Measurements from ENCODE around the gene HSPA14. TPM values are rescaled to one million over a fixed set of nuclear protein-coding genes. Genes with fewer than 3 reads are reported as not detected.

Gene HSPA14
- total and polyA plus RNA-seq, 2 of the 8 experiments (the other 6 are each of a cell fraction or from before 2014, with no cell fraction given) = 20.5 to 36.4 TPM

GRCh38 chr10:14879124-14879927 is 41.2 kb downstream of the HSPA14 start:
- Histone ChIP-seq H3K79me2 (ENCODE audit: control insufficient read depth in 1 of 2, insufficient read depth in 2 of 2, low read length in 2 of 2) (peaks cover 13 to 58% of the 10 kb centered on the region in 2 experiments), H2AFZ (ENCODE audit: low read length) (no peak overlapping the region), H2BK5ac (ENCODE audit: low read depth, low read length) (peak overlapping the region; percentile 48; the same call in 1 of the 2 replicates), H3K4me2 (ENCODE audit: insufficient read depth in 1 of 2, low read depth in 2 of 2, low read length in 2 of 2) (peak overlapping the region; percentile 68 to 80), H3K18ac (ENCODE audit: extremely low read depth, low read length) (peak overlapping the region; percentile 54; the same call in 1 of the 2 replicates), H3K9me3 (ENCODE audit: insufficient read depth in 2 of 2, low read depth in 1 of 2, low read length in 1 of 2) (no peaks in the 10 kb centered on the region), H3K27me3 (replicated peaks in 1 of 4; ENCODE audit: control insufficient read depth in 3 of 4, extremely low read depth in 1 of 4, insufficient read depth in 3 of 4, low read length in 3 of 4) (no peaks in the 10 kb centered on the region), H3K23ac (ENCODE audit: insufficient read length) (no peak overlapping the region), H3K9ac (replicated peaks in 1 of 4; ENCODE audit: extremely low read depth in 1 of 4, low read depth in 3 of 4, low read length in 3 of 4) (peak overlapping the region; percentile 89 to 99 (median 92)), H3K4me1 (replicated peaks in 1 of 4; ENCODE audit: control insufficient read depth in 3 of 4, insufficient read depth in 4 of 4, low read length in 3 of 4) (peaks cover 3 to 11% (median 7%) of the 10 kb centered on the region in 4 experiments; a peak in 6 of 7 replicates), H3K27ac (ENCODE audit: low read depth, low read length) (peak overlapping the region; percentile 92), H2BK15ac (ENCODE audit: low read length) (no peak overlapping the region), H3K14ac (ENCODE audit: insufficient read length) (no peak overlapping the region), H4K91ac (replicated peaks; ENCODE audit: insufficient read length, low read length) (no peak overlapping the region), H3K4ac (replicated peaks; ENCODE audit: insufficient read length, low read depth, low read length) (no peak overlapping the region), H3K23me2 (ENCODE audit: low read depth, low read length) (peaks cover 7% of the 10 kb centered on the region), H4K20me1 (replicated peaks in 1 of 2; ENCODE audit: control insufficient read depth in 1 of 2, insufficient read depth in 2 of 2, low read length in 2 of 2) (peaks cover 12 to 13% of the 10 kb centered on the region in 2 experiments), H3K79me1 (ENCODE audit: low read depth, low read length) (no peaks in the 10 kb centered on the region; the same call in 1 of the 2 replicates), H2BK20ac (ENCODE audit: low read length) (no peak overlapping the region), H2AK5ac (ENCODE audit: low read depth, low read length) (no peak overlapping the region), H3K4me3 (ENCODE audit: extremely low read depth in 1 of 4, insufficient read depth in 2 of 4, low read depth in 3 of 4, low read length in 4 of 4) (peak overlapping the region; percentile 79 to 93 (median 88)), H2BK120ac (replicated peaks; ENCODE audit: low read depth, low read length) (no peak overlapping the region), H4K8ac (ENCODE audit: extremely low read depth, insufficient read depth, low read length) (peak overlapping the region; percentile 93; the same call in 1 of the 2 replicates), H3K56ac (replicated peaks; ENCODE audit: insufficient read length, low read depth, low read length) (peak overlapping the region; percentile 66), H4K5ac (ENCODE audit: insufficient read length, low read depth, low read length) (peak overlapping the region; percentile 44), H3K36me3 (ENCODE audit: control insufficient read depth in 2 of 4, insufficient read depth in 4 of 4, low read length in 3 of 4) (peaks cover 0 to 17% (median 3%) of the 10 kb centered on the region in 4 experiments; a peak in 4 of 8 replicates), H2BK12ac (ENCODE audit: low read depth, low read length) (no peak overlapping the region)
- ChIA-PET CTCF (ENCODE audit: partially characterized antibody) (interaction anchor here (1.5 to 3.3 kb wide), 4 partner anchors 10 to 220 kb away, joined by 3 to 19 read pairs (median 4); no protein-coding TSS in a partner anchor), POLR2A (ENCODE audit: partially characterized antibody) (interaction anchor here (0.7 to 2.8 kb wide), 24 partner anchors 9 to 89 kb away, joined by 3 to 32 read pairs (median 4); partner anchors contain the start of genes CDNF, DCLRE1C, HSPA14 and MEIG1)
- peak; percentile 46 for TF ChIP-seq PHF8 (conservative IDR thresholded peaks at IDR 0.05; ENCODE audit: low read depth, low read length)
- no peak for TF ChIP-seq RFX5 (IDR thresholded peaks at IDR 0.05; ENCODE audit: borderline replicate concordance, low read depth, low read length)
- peak; percentile 56 for TF ChIP-seq POLR2AphosphoS5 (IDR thresholded peaks at IDR 0.05; ENCODE audit: low read depth, low read length)
- TF ChIP-seq JUND (IDR thresholded peaks at IDR 0.05; ENCODE audit: low read length) = 0 out of 2 replicates have a peak, but pooled peaks have one; percentile 4
- no peak for TF ChIP-seq RXRA (IDR thresholded peaks at IDR 0.05; ENCODE audit: insufficient read depth, low read depth, low read length)
- TF ChIP-seq KDM4A (IDR thresholded peaks at IDR 0.05; ENCODE audit: low read depth, low read length, severe bottlenecking) = peak; percentile 51
- peak; percentile 42; the same call in 1 of the 2 replicates for TF ChIP-seq E2F6 (IDR thresholded peaks at IDR 0.05)
- peak; percentile 38; the same call in 1 of the 2 replicates for TF ChIP-seq BACH1 (IDR thresholded peaks at IDR 0.05; ENCODE audit: low read length)
- TF ChIP-seq POLR2A (IDR thresholded peaks at IDR 0.05; ENCODE audit: control extremely low read depth in 1 of 2, low read depth in 2 of 2, low read length in 2 of 2) = peak in 1 of 2 experiments; percentile 38; a peak in 1 of 3 replicates
- TF ChIP-seq SAP30 (IDR thresholded peaks at IDR 0.05; ENCODE audit: insufficient read depth, insufficient replicate concordance, low read length) = peak; percentile 15
- WGBS, 2 experiments (ENCODE audit: extremely low coverage in 1 of 2, insufficient coverage in 1 of 2, insufficient read length in 1 of 2, insufficient replicate concordance in 2 of 2, low coverage in 1 of 2, low lambda C conversion rate in 2 of 2, missing lambda C conversion rate in 1 of 2) = 2% methylated on average over 41 of the region's 60 CpGs; no CpG with 5 or more reads in 1 of the 2 experiments
- no peak for FAIRE-seq
- DNase-seq (ENCODE audit: low read depth in 1 of 2, low spot score in 2 of 2) = no peak

Data from H1 (cell line).